Sigmoid colon (tissue), 7 donors: ENCODE measurements around the gene PSMA2. TPM values are rescaled to one million over a fixed set of nuclear protein-coding genes. Genes with fewer than 3 reads are reported as not detected.

Source experiments
- DNase-seq: peaks from one replicate; pipeline ENCODE4 v3.0.0-alpha.2; 2019
- H3K27ac ChIP-seq, 4 donors: fragments of 200-600 bp; sonication (generic); one replicate each; pipeline ENCODE4 v1.5.1; 2016 to 2019; ENCODE audit warnings: mild to moderate bottlenecking in 1 of 4
- H3K27me3 ChIP-seq, 3 donors: fragments of 200-600 bp; sonication (generic); one replicate each; pipeline ENCODE4 v1.5.1; 2019; ENCODE audit warnings: mild to moderate bottlenecking in 1 of 3
- H3K36me3 ChIP-seq, 4 donors: fragments of 200-600 bp; sonication (generic); one replicate each; pipeline ENCODE4 v1.5.1; 2016 to 2019
- H3K4me1 ChIP-seq, 4 donors: fragments of 200-600 bp; sonication (generic); one replicate each; pipeline ENCODE4 v1.5.1; 2017 to 2019
- H3K4me3 ChIP-seq, 4 donors: fragments of 200-600 bp; sonication (generic); one replicate each; pipeline ENCODE4 v1.5.1; 2017 to 2019; ENCODE audit warnings: mild to moderate bottlenecking in 2 of 4, moderate library complexity in 1 of 4
- H3K9me3 ChIP-seq, 4 donors: fragments of 200-600 bp in 3 of 4; sonication (generic) in 3 of 4; one replicate each; pipeline versions ENCODE4 v1.5.1 to v1.6.1; 2013 to 2019
- CTCF ChIP-seq, 4 experiments: fragments of 450-650 bp in 3 of 4; fragments of 200-600 bp in 1 of 4; IDR thresholded peaks; one replicate each; pipeline ENCODE4 v1.5.1; 2016 to 2019; ENCODE audit warnings: antibody characterized with exemption in 4 of 4, mild to moderate bottlenecking in 3 of 4, moderate library complexity in 2 of 4
- EP300 ChIP-seq, 4 donors: sonication (generic); formaldehyde crosslinking; IDR thresholded peaks; one replicate each; pipeline ENCODE4 v1.6.1; 2017; ENCODE audit warnings: antibody characterized with exemption in 4 of 4
- POLR2A ChIP-seq, 2 donors: fragments of 450-650 bp; IDR thresholded peaks; one replicate each; pipeline ENCODE4 v1.6.1; 2016; ENCODE audit warnings: antibody characterized with exemption in 2 of 2, mild to moderate bottlenecking in 2 of 2, moderate library complexity in 2 of 2
- POLR2AphosphoS5 ChIP-seq, 4 donors: sonication (generic); formaldehyde crosslinking; IDR thresholded peaks; one replicate each; pipeline ENCODE4 v1.6.1; 2017; ENCODE audit warnings: antibody characterized with exemption in 4 of 4
- WGBS, 2 donors: extraction: QIAGEN DNeasy Blood & Tissue Kit; methylation state at CpG; one replicate each; pipeline ENCODE4 v1.1.7; 2013; 5-methylcytosine and 5-hydroxymethylcytosine counted together
- intact Hi-C: fragments of 100-400 bp; cut with DNase I; formaldehyde crosslinking; loops from one replicate; pipeline ENCODE4 v1.15.1; 2023
- polyA plus RNA-seq, 3 donors: library from polyadenylated mRNA; stranded (reverse); fragments of 200-250 nt; gene quantifications; one replicate each; pipeline ENCODE4 v1.2.3, GENCODE V29; 2013
- total RNA-seq, 4 donors: library from RNA; depleted of rRNA; stranded (reverse); fragments of >200 nt; gene quantifications; one replicate each; pipeline ENCODE4 v1.1.0, GENCODE V29; 2016
- donor health status: healthy with polysubstance abuse.
- donor health status: Bipolar disorder and iron deficiency.
- donor health status: healthy.

PSMA2 gene
- total and polyA plus RNA-seq, 7 donors, result 39.1 to 171 (median 81.3) TPM

- Histone ChIP-seq H3K4me3 (no peak overlapping the region), H3K27me3 (no peaks in the 10 kb centered on the region), H3K9me3 (no peaks in the 10 kb centered on the region), H3K36me3 (no peaks in the 10 kb centered on the region), H3K27ac (peak overlapping the region; percentile 19 to 72 (median 68)), H3K4me1 (peaks cover 0 to 24% (median 18%) of the 10 kb centered on the region in 4 donors)
- intact Hi-C loops, result no loop called here
- no peak for TF ChIP-seq POLR2AphosphoS5 (IDR thresholded peaks at IDR 0.05)
- TF ChIP-seq POLR2A (IDR thresholded peaks at IDR 0.05), result no peak
- TF ChIP-seq CTCF (IDR thresholded peaks at IDR 0.05), result no peak
- no peak for TF ChIP-seq EP300 (IDR thresholded peaks at IDR 0.05)
- 50 to 69% methylated on average over 2 of the region's 2 CpGs for WGBS, 2 donors
- no peak for DNase-seq
These were observed 32.3 kb upstream of the PSMA2 start for GRCh38 chr7:42964293-42964692.

GRCh38 chr7:42961170-42961569, 29.2 kb upstream of the PSMA2 start:
- TF ChIP-seq POLR2A (IDR thresholded peaks at IDR 0.05) (no peak), CTCF (IDR thresholded peaks at IDR 0.05) (no peak), EP300 (IDR thresholded peaks at IDR 0.05) (no peak), POLR2AphosphoS5 (IDR thresholded peaks at IDR 0.05) (no peak)
- no peak overlapping the region for H3K4me3 ChIP-seq
- H3K27ac ChIP-seq, result no peak overlapping the region
- no peak for DNase-seq
- no peaks in the 10 kb centered on the region for H3K36me3 ChIP-seq
- WGBS, 2 donors, result 32 to 49% methylated on average over 2 of the region's 2 CpGs
- H3K4me1 ChIP-seq, result peaks cover 0 to 24% (median 18%) of the 10 kb centered on the region in 4 donors
- H3K27me3 ChIP-seq, result no peaks in the 10 kb centered on the region
- no peaks in the 10 kb centered on the region for H3K9me3 ChIP-seq
- intact Hi-C loops, result no loop called here

- intact Hi-C loops, result no loop called here
- no peaks in the 10 kb centered on the region for H3K9me3 ChIP-seq
- H3K27ac ChIP-seq, result no peak overlapping the region
- no peak for TF ChIP-seq POLR2AphosphoS5 (IDR thresholded peaks at IDR 0.05)
- TF ChIP-seq POLR2A (IDR thresholded peaks at IDR 0.05), result no peak
- TF ChIP-seq CTCF (IDR thresholded peaks at IDR 0.05), result no peak
- no peak for TF ChIP-seq EP300 (IDR thresholded peaks at IDR 0.05)
- no peak overlapping the region for H3K4me3 ChIP-seq
- no peaks in the 10 kb centered on the region for H3K36me3 ChIP-seq
- no peaks in the 10 kb centered on the region for H3K27me3 ChIP-seq
- WGBS, 2 donors, result 50 to 62% methylated on average over 2 of the region's 2 CpGs
- no peak for DNase-seq
- H3K4me1 ChIP-seq, result peaks cover 0 to 21% (median 16%) of the 10 kb centered on the region in 4 donors
These were observed 28.8 kb upstream of the PSMA2 start for GRCh38 chr7:42960762-42961161.

- TF ChIP-seq POLR2A (IDR thresholded peaks at IDR 0.05) (no peak), CTCF (IDR thresholded peaks at IDR 0.05) (no peak), POLR2AphosphoS5 (IDR thresholded peaks at IDR 0.05) (no peak), EP300 (IDR thresholded peaks at IDR 0.05) (no peak)
- no peak overlapping the region for H3K27ac ChIP-seq
- WGBS, 2 donors, result 83 to 86% methylated on average over 2 of the region's 2 CpGs
- H3K4me1 ChIP-seq, result peaks cover 0 to 9% (median 5%) of the 10 kb centered on the region in 4 donors
- H3K9me3 ChIP-seq, result no peaks in the 10 kb centered on the region
- H3K27me3 ChIP-seq, result no peaks in the 10 kb centered on the region
- DNase-seq, result no peak
- intact Hi-C loops, result no loop called here
- no peaks in the 10 kb centered on the region for H3K36me3 ChIP-seq
- H3K4me3 ChIP-seq, result no peak overlapping the region
These were observed 27.6 kb upstream of the PSMA2 start for GRCh38 chr7:42959549-42959948.

- Histone ChIP-seq H3K4me1 (no peaks in the 10 kb centered on the region), H3K36me3 (no peaks in the 10 kb centered on the region), H3K27me3 (no peaks in the 10 kb centered on the region), H3K9me3 (no peaks in the 10 kb centered on the region), H3K4me3 (no peak overlapping the region), H3K27ac (no peak overlapping the region)
- TF ChIP-seq CTCF (IDR thresholded peaks at IDR 0.05), result no peak
- TF ChIP-seq POLR2AphosphoS5 (IDR thresholded peaks at IDR 0.05), result no peak
- no peak for TF ChIP-seq EP300 (IDR thresholded peaks at IDR 0.05)
- no peak for TF ChIP-seq POLR2A (IDR thresholded peaks at IDR 0.05)
- DNase-seq, result no peak
- intact Hi-C loops, result no loop called here
These were observed 24.1 kb upstream of the PSMA2 start for GRCh38 chr7:42956062-42956461.
